HCT116 (cell line): ENCODE results near the gene MYBL2. TPM values are rescaled to one million over a fixed set of nuclear protein-coding genes. Genes with fewer than 3 reads are reported as not detected.

ENCODE experiments used
- ATAC-seq: fragments of 200-7000 bp; cut with Tn5 transposase; 2 replicates; pipeline ENCODE4 v1.9.1; 2020; ENCODE audit warnings: mild to moderate bottlenecking, moderate library complexity
- BruUV-seq: library from RNA; stranded (reverse); fragments of 400-500 nt; replicated peaks from 2 replicates; lab custom pipeline; 2021; lab: Mats Ljungman, UMichigan
- CTCF ChIA-PET: fragments of 300-600 bp; sonication (Branson Sonifier 250); formaldehyde crosslinking; loops from one replicate; lab custom pipeline; 2021; ENCODE audit warnings: antibody characterized with exemption; lab: Charles Lee
- POLR2A ChIA-PET: fragments of 300-600, 350-600 bp; sonication (Branson Sonifier 250); formaldehyde crosslinking; loops from one replicate; lab custom pipeline; 2021; ENCODE audit warnings: antibody characterized with exemption; lab: Charles Lee
- RAD21 ChIA-PET, 2 experiments: fragments of 300-600 bp; sonication (Branson Sonifier 250); formaldehyde crosslinking; loops; one replicate each; lab custom pipeline; 2023; ENCODE audit warnings: low total read pairs in 2 of 2; ENCODE audit not compliant: uncharacterized antibody in 2 of 2, unreplicated experiment in 2 of 2, low non-redundant PET in 1 of 2; lab: Charles Lee
- DNase-seq: peaks from one replicate; pipeline ENCODE4 v3.0.0-alpha.2; 2010; ENCODE audit warnings: low read depth, low spot score
- H2AFZ ChIP-seq: fragments of 200-600 bp; shearing (Covaris generic), sonication (generic); 2 replicates; pipeline ENCODE4 v1.6.1; 2017; ENCODE audit warnings: low read depth, mixed run types, mixed read lengths, antibody characterized with exemption, low read length; ENCODE audit not compliant: poor library complexity, severe bottlenecking
- H3K27ac ChIP-seq: 2 replicates; pipeline ENCODE4 v1.5.1; 2012; ENCODE audit warnings: low read depth, low read length
- H3K27me3 ChIP-seq: fragments of 200-600 bp; sonication (generic); 2 replicates; pipeline ENCODE4 v1.6.1; 2016; ENCODE audit warnings: mixed run types, low read length, mixed read lengths; ENCODE audit not compliant: insufficient read depth
- H3K36me3 ChIP-seq, 2 experiments: fragments of 200-500 bp in 1 of 2; fragments of 200-600 bp in 1 of 2; sonication (Bioruptor generic) in 1 of 2; sonication (generic) in 1 of 2; 2 replicates each; pipeline versions ENCODE4 v1.5.1 to v1.6.1; 2014 to 2016; ENCODE audit warnings: low read length in 2 of 2, inconsistent platforms in 1 of 2, mixed read lengths in 1 of 2, mixed run types in 1 of 2; ENCODE audit not compliant: insufficient read depth in 2 of 2, control insufficient read depth in 1 of 2
- H3K4me1 ChIP-seq, 2 experiments: fragments of 200-600 bp in 1 of 2; sonication (generic) in 1 of 2; 2 replicates each; pipeline versions ENCODE4 v1.5.1 to v1.6.1; 2012 to 2017; ENCODE audit warnings: low read length in 2 of 2, inconsistent platforms in 1 of 2, mild to moderate bottlenecking in 1 of 2, mixed read lengths in 1 of 2, mixed run types in 1 of 2, moderate library complexity in 1 of 2; ENCODE audit not compliant: insufficient read depth in 2 of 2, control insufficient read depth in 1 of 2
- H3K4me2 ChIP-seq: fragments of 200-600 bp; sonication (generic); 2 replicates; pipeline ENCODE4 v1.6.1; 2017; ENCODE audit warnings: mixed run types, low read length, mixed read lengths
- H3K4me3 ChIP-seq, 2 experiments: fragments of 200-600 bp in 1 of 2; sonication (generic) in 1 of 2; replicated peaks in 1 of 2; 2 replicates each; pipeline ENCODE4 v1.5.1; 2011 to 2016; ENCODE audit warnings: low read length in 2 of 2, control low read depth in 1 of 2, low read depth in 1 of 2, mild to moderate bottlenecking in 1 of 2, mixed read lengths in 1 of 2, mixed run types in 1 of 2
- H3K79me2 ChIP-seq: fragments of 200-600 bp; sonication (generic); 2 replicates; pipeline ENCODE4 v1.6.1; 2017; ENCODE audit warnings: mild to moderate bottlenecking, mixed run types, low read length, moderate library complexity, mixed read lengths; ENCODE audit not compliant: insufficient read depth
- H3K9ac ChIP-seq: fragments of 200-600 bp; sonication (generic); 2 replicates; pipeline ENCODE4 v1.6.1; 2016; ENCODE audit warnings: low read length, mixed read lengths
- H3K9me2 ChIP-seq: fragments of 200-600 bp; sonication (generic), shearing (Covaris generic); 2 replicates; pipeline ENCODE4 v1.6.1; 2017; ENCODE audit warnings: mixed run types, mild to moderate bottlenecking, moderate library complexity; ENCODE audit not compliant: insufficient read depth
- H3K9me3 ChIP-seq, 2 experiments: fragments of 200-500 bp in 1 of 2; fragments of 200-600 bp in 1 of 2; sonication (Bioruptor generic) in 1 of 2; sonication (generic) in 1 of 2; 2 replicates each; pipeline ENCODE4 v1.6.1; 2014 to 2017; ENCODE audit warnings: low read length in 2 of 2, mixed read lengths in 2 of 2, inconsistent platforms in 1 of 2, low read depth in 1 of 2, mild to moderate bottlenecking in 1 of 2, mixed run types in 1 of 2, moderate library complexity in 1 of 2; ENCODE audit not compliant: control insufficient read depth in 1 of 2, insufficient read depth in 1 of 2
- H4K20me1 ChIP-seq: fragments of 200-600 bp; sonication (generic), shearing (Covaris generic); 2 replicates; pipeline ENCODE4 v1.6.1; 2017; ENCODE audit warnings: mixed run types, mild to moderate bottlenecking, moderate library complexity; ENCODE audit not compliant: insufficient read depth
- CBX3 ChIP-seq: IDR thresholded peaks from 2 replicates; pipeline ENCODE4 v1.6.1; 2012; ENCODE audit warnings: low read depth
- EGR1 ChIP-seq: IDR thresholded peaks from 2 replicates; pipeline ENCODE4 v1.6.1; 2012; ENCODE audit warnings: low read depth
- ELF1 ChIP-seq: IDR thresholded peaks from 2 replicates; pipeline ENCODE4 v1.6.1; 2012; ENCODE audit warnings: low read depth, borderline replicate concordance
- EZH2 ChIP-seq: fragments of 200-600 bp; sonication (generic); IDR thresholded peaks from 2 replicates; pipeline ENCODE4 v1.6.1; 2017; ENCODE audit warnings: antibody characterized with exemption, mixed run types
- EZH2phosphoT487 ChIP-seq: fragments of 200-600 bp; IDR thresholded peaks from 2 replicates; pipeline ENCODE4 v1.6.1; 2018; ENCODE audit warnings: antibody characterized with exemption, borderline replicate concordance
- JUND ChIP-seq: IDR thresholded peaks from 2 replicates; pipeline ENCODE4 v1.6.1; 2012
- POLR2AphosphoS5 ChIP-seq: IDR thresholded peaks from 2 replicates; pipeline ENCODE4 v1.6.1; 2011; ENCODE audit warnings: mild to moderate bottlenecking, low read depth, low read length, moderate library complexity
- SP1 ChIP-seq: IDR thresholded peaks from 2 replicates; pipeline ENCODE4 v1.6.1; 2012; ENCODE audit warnings: low read depth
- SRF ChIP-seq: IDR thresholded peaks from 2 replicates; pipeline ENCODE4 v1.6.1; 2012; ENCODE audit warnings: low read depth
- YY1 ChIP-seq: IDR thresholded peaks from 2 replicates; pipeline ENCODE4 v1.6.1; 2011; ENCODE audit warnings: low read length, low read depth, moderate library complexity, mild to moderate bottlenecking; ENCODE audit not compliant: insufficient replicate concordance; ENCODE audit errors: extremely low read depth
- ZFX ChIP-seq: fragments of 450-650 bp; IDR thresholded peaks from 2 replicates; pipeline ENCODE4 v1.6.1; 2017
- intact Hi-C: fragments of 100-400 bp; cut with micrococcal nuclease; formaldehyde crosslinking; loops from 2 replicates; pipeline ENCODE4 v1.10.0; 2022
- total RNA-seq: library from RNA; stranded (reverse); gene quantifications from one replicate; pipeline ENCODE4 v1.2.1, GENCODE V29; 2021; ENCODE audit not compliant: unreplicated experiment
- TF ChIP-seq, protein P1 (sequence below), 3 experiments: fragments of 200-600 bp in 1 of 3; sonication (generic) in 1 of 3; IDR thresholded peaks in 2 of 3; conservative IDR thresholded peaks in 1 of 3; 2 replicates each; pipeline ENCODE4 v1.5.1; 2012 to 2017; ENCODE audit warnings: low read depth in 2 of 3, low read length in 2 of 3, antibody characterized with exemption in 1 of 3, borderline replicate concordance in 1 of 3, control low read depth in 1 of 3, mild to moderate bottlenecking in 1 of 3, mixed read lengths in 1 of 3, mixed run types in 1 of 3, moderate library complexity in 1 of 3; ENCODE audit not compliant: insufficient read depth in 1 of 3
- TF ChIP-seq, protein P2 (sequence below): IDR thresholded peaks from 2 replicates; pipeline ENCODE4 v1.6.1; 2011; ENCODE audit warnings: mild to moderate bottlenecking, low read length, moderate library complexity; ENCODE audit not compliant: insufficient replicate concordance; ENCODE audit errors: extremely low read depth
- TF ChIP-seq, protein P3 (sequence below): IDR thresholded peaks from 2 replicates; pipeline ENCODE4 v1.6.1; 2012; ENCODE audit warnings: low read depth

Gene MYBL2
- total RNA-seq, 1 experiment from 2014 or later = 92.1 TPM

DNA sequence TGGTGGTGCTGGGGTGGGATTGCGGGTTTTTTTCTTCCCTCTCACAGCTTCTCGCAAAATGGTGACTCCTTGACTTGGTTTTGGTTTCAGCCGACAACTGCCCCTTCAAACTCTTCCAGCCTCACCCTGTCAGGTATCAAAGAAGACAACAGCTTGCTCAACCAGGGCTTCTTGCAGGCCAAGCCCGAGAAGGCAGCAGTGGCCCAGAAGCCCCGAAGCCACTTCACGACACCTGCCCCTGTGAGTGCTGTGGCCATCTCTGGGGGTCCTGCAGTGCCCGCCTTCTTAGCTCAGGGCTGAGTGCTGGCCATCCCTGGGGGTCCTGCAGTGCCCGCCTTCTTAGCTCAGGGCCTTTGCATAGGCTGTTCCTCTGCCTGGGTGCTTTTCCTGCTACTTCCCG, 48.1 kb downstream of the MYBL2 start:
- H3K9me2 ChIP-seq = no peaks in the 10 kb centered on the region
- no peaks in the 10 kb centered on the region for H3K79me2 ChIP-seq
- intact Hi-C loops = no loop called here
- no peaks in the 10 kb centered on the region for H3K27me3 ChIP-seq
- RAD21 ChIA-PET = no interaction called here
- no peaks in the 10 kb centered on the region for H3K4me1 ChIP-seq
- H3K36me3 ChIP-seq = peaks cover 11 to 15% of the 10 kb centered on the region in 2 experiments; a peak in 3 of 4 replicates
- TF ChIP-seq, protein P1, sequence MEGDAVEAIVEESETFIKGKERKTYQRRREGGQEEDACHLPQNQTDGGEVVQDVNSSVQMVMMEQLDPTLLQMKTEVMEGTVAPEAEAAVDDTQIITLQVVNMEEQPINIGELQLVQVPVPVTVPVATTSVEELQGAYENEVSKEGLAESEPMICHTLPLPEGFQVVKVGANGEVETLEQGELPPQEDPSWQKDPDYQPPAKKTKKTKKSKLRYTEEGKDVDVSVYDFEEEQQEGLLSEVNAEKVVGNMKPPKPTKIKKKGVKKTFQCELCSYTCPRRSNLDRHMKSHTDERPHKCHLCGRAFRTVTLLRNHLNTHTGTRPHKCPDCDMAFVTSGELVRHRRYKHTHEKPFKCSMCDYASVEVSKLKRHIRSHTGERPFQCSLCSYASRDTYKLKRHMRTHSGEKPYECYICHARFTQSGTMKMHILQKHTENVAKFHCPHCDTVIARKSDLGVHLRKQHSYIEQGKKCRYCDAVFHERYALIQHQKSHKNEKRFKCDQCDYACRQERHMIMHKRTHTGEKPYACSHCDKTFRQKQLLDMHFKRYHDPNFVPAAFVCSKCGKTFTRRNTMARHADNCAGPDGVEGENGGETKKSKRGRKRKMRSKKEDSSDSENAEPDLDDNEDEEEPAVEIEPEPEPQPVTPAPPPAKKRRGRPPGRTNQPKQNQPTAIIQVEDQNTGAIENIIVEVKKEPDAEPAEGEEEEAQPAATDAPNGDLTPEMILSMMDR (IDR thresholded peaks at IDR 0.05 in 2 of 3, conservative IDR thresholded peaks at IDR 0.05 in 1 of 3; ENCODE audit: borderline replicate concordance in 1 of 3, insufficient read depth in 1 of 3, low read depth in 2 of 3, low read length in 2 of 3) = no peak
- TF ChIP-seq, protein P2, sequence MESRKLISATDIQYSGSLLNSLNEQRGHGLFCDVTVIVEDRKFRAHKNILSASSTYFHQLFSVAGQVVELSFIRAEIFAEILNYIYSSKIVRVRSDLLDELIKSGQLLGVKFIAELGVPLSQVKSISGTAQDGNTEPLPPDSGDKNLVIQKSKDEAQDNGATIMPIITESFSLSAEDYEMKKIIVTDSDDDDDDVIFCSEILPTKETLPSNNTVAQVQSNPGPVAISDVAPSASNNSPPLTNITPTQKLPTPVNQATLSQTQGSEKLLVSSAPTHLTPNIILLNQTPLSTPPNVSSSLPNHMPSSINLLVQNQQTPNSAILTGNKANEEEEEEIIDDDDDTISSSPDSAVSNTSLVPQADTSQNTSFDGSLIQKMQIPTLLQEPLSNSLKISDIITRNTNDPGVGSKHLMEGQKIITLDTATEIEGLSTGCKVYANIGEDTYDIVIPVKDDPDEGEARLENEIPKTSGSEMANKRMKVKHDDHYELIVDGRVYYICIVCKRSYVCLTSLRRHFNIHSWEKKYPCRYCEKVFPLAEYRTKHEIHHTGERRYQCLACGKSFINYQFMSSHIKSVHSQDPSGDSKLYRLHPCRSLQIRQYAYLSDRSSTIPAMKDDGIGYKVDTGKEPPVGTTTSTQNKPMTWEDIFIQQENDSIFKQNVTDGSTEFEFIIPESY = no peak
- no peak for TF ChIP-seq EGR1
- TF ChIP-seq POLR2AphosphoS5 = no peak
- TF ChIP-seq, protein P3, sequence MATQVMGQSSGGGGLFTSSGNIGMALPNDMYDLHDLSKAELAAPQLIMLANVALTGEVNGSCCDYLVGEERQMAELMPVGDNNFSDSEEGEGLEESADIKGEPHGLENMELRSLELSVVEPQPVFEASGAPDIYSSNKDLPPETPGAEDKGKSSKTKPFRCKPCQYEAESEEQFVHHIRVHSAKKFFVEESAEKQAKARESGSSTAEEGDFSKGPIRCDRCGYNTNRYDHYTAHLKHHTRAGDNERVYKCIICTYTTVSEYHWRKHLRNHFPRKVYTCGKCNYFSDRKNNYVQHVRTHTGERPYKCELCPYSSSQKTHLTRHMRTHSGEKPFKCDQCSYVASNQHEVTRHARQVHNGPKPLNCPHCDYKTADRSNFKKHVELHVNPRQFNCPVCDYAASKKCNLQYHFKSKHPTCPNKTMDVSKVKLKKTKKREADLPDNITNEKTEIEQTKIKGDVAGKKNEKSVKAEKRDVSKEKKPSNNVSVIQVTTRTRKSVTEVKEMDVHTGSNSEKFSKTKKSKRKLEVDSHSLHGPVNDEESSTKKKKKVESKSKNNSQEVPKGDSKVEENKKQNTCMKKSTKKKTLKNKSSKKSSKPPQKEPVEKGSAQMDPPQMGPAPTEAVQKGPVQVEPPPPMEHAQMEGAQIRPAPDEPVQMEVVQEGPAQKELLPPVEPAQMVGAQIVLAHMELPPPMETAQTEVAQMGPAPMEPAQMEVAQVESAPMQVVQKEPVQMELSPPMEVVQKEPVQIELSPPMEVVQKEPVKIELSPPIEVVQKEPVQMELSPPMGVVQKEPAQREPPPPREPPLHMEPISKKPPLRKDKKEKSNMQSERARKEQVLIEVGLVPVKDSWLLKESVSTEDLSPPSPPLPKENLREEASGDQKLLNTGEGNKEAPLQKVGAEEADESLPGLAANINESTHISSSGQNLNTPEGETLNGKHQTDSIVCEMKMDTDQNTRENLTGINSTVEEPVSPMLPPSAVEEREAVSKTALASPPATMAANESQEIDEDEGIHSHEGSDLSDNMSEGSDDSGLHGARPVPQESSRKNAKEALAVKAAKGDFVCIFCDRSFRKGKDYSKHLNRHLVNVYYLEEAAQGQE = no peak
- no peak for TF ChIP-seq EZH2
- TF ChIP-seq ZFX = no peak
- no peak for TF ChIP-seq YY1
- no peak for TF ChIP-seq SRF
- TF ChIP-seq SP1 = no peak
- no peak for TF ChIP-seq ELF1
- no peak for TF ChIP-seq EZH2phosphoT487
- no peak for TF ChIP-seq JUND
- TF ChIP-seq CBX3 = no peak
- TF ChIP-seq, all 23 proteins: peak for 0
- ChIA-PET CTCF (no interaction called here), POLR2A (no interaction called here)
- no peak overlapping the region for H3K4me2 ChIP-seq
- no peak overlapping the region for H3K4me3 ChIP-seq
- no peaks in the 10 kb centered on the region for H4K20me1 ChIP-seq
- no peaks in the 10 kb centered on the region for H3K9me3 ChIP-seq
- no TSS peak for BruUV-seq
- no peak for DNase-seq
- no peak overlapping the region for H2AFZ ChIP-seq
- ATAC-seq = no peak
- no peak overlapping the region for H3K9ac ChIP-seq
- no peak overlapping the region for H3K27ac ChIP-seq
